WERI-Rb-1 (cell line): ENCODE measurements around the gene ARHGEF2.
"Not testable (repeated sequence)": the region's sequence is repeated elsewhere in the genome, so short reads cannot be mapped to it uniquely, and the experiment has no call there.

ENCODE experiments used
- DNase-seq: peaks from one replicate; pipeline ENCODE4 v3.0.0-alpha.2; 2020
- H3K27ac ChIP-seq: fragments of 250-450 bp; sonication (Bioruptor Pico); 2 replicates; pipeline ENCODE4 v1.5.1; 2020; ENCODE audit warnings: mild to moderate bottlenecking, moderate library complexity
- H3K27me3 ChIP-seq: fragments of 250-450 bp; sonication (Bioruptor Pico); 2 replicates; pipeline ENCODE4 v1.5.1; 2021; ENCODE audit warnings: mild to moderate bottlenecking, low read depth, moderate library complexity; ENCODE audit not compliant: insufficient read depth, severe bottlenecking
- H3K36me3 ChIP-seq: fragments of 250-450 bp; sonication (Bioruptor Pico); 2 replicates; pipeline ENCODE4 v1.5.1; 2020; ENCODE audit warnings: mild to moderate bottlenecking, moderate library complexity
- H3K4me3 ChIP-seq: 2 replicates; pipeline ENCODE4 v1.5.1; 2011; ENCODE audit warnings: low read depth, mild to moderate bottlenecking, control low read depth, low read length
- H3K9me3 ChIP-seq: fragments of 250-450 bp; sonication (Bioruptor Pico); 2 replicates; pipeline ENCODE4 v1.5.1; 2021; ENCODE audit warnings: mild to moderate bottlenecking, moderate library complexity; ENCODE audit not compliant: severe bottlenecking
- TF ChIP-seq, protein P1 (sequence below): IDR thresholded peaks from 2 replicates; pipeline ENCODE4 v1.5.1; 2011; ENCODE audit warnings: low read depth, mild to moderate bottlenecking, control low read depth, inconsistent platforms, low read length

Gene ARHGEF2

GRCh38 chr1:155931332-155932038 lies 46.9 kb downstream of the ARHGEF2 start:
- H3K36me3 ChIP-seq: peaks cover 77% of the 10 kb centered on the region
- no peak overlapping the region for H3K27ac ChIP-seq
- TF ChIP-seq, protein P1, sequence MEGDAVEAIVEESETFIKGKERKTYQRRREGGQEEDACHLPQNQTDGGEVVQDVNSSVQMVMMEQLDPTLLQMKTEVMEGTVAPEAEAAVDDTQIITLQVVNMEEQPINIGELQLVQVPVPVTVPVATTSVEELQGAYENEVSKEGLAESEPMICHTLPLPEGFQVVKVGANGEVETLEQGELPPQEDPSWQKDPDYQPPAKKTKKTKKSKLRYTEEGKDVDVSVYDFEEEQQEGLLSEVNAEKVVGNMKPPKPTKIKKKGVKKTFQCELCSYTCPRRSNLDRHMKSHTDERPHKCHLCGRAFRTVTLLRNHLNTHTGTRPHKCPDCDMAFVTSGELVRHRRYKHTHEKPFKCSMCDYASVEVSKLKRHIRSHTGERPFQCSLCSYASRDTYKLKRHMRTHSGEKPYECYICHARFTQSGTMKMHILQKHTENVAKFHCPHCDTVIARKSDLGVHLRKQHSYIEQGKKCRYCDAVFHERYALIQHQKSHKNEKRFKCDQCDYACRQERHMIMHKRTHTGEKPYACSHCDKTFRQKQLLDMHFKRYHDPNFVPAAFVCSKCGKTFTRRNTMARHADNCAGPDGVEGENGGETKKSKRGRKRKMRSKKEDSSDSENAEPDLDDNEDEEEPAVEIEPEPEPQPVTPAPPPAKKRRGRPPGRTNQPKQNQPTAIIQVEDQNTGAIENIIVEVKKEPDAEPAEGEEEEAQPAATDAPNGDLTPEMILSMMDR: no peak
- H3K27me3 ChIP-seq: no peaks in the 10 kb centered on the region
- no peaks in the 10 kb centered on the region for H3K9me3 ChIP-seq
- H3K4me3 ChIP-seq: no peak overlapping the region
- DNase-seq: no peak

DNA sequence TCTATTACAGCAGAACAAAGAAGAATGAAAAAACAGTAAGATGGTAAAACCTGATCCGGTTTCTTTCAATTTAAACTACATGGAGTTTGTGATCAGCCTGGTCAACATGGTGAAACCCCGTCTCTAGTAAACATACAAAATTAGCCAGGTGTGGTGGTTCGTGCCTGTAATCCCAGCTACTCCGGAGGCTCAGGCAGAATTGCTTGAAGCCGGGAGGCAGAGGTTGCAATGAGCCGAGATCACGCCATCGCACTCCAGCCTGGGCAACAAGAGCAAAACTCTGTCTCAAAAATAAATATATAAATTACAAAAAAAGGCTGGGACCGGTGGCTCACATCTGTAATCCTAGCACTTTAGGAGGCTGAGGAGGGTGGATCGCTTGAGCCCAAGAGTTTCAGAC lies 47.6 kb downstream of the ARHGEF2 start:
- not testable (repeated sequence) for H3K27me3 ChIP-seq, H3K4me3 ChIP-seq, H3K27ac ChIP-seq, DNase-seq, H3K9me3 ChIP-seq
- H3K36me3 ChIP-seq: peaks cover 85% of the 10 kb centered on the region

- TF ChIP-seq, protein P1: no peak
- Histone ChIP-seq H3K36me3 (peaks cover 100% of the 10 kb centered on the region), H3K27ac (no peak overlapping the region), H3K27me3 (no peaks in the 10 kb centered on the region), H3K4me3 (no peak overlapping the region), H3K9me3 (no peaks in the 10 kb centered on the region)
- DNase-seq: no peak
Observed at GRCh38 chr1:155929057-155929456, 49.3 kb downstream of the ARHGEF2 start.

DNA sequence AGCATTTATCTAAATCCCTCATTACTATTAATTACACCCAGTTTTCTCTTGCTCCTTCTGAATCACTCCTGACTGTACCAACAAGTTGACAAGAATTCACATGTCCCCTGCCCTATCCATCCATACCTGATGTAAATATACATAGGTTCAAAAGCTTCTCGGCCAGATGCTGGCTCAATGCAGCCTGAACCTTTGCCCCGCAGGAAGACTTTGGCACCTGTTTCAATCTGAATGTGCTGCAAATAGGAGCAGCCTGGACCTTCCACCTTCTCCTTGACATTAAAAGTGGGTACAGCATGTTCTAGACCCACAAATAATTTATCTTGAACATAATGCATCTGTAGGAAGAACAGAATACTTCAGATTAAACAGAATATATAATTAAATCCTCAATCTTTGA lies 52.8 kb downstream of the ARHGEF2 start:
- no peak overlapping the region for H3K27ac ChIP-seq
- peaks cover 100% of the 10 kb centered on the region for H3K36me3 ChIP-seq
- TF ChIP-seq, protein P1: no peak
- no peaks in the 10 kb centered on the region for H3K27me3 ChIP-seq
- H3K9me3 ChIP-seq: no peaks in the 10 kb centered on the region
- no peak overlapping the region for H3K4me3 ChIP-seq
- no peak for DNase-seq

GRCh38 chr1:155920717-155921116 lies 57.6 kb downstream of the ARHGEF2 start:
- H3K27me3 ChIP-seq: no peaks in the 10 kb centered on the region
- H3K36me3 ChIP-seq: peaks cover 98% of the 10 kb centered on the region
- TF ChIP-seq, protein P1: no peak
- DNase-seq: no peak
- no peak overlapping the region for H3K4me3 ChIP-seq
- H3K9me3 ChIP-seq: no peaks in the 10 kb centered on the region
- H3K27ac ChIP-seq: no peak overlapping the region

DNA sequence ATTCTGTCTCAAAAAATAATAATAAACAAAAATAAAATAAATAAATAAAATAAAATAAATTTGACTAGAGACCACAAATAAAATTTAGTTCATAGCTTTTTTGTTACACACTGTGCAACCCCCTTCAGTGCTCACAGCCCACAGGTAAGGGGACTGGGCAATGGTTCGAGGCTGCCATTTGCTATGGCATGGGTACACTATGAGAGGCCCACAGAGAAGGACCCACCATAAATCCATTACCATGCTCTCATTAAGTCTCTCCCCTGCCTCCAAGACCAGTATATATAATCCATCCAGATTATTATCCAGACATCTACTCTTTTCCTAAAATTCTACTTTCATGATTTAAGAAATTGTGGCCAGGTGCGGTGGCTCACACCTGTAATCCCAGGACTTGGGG lies 58.5 kb downstream of the ARHGEF2 start:
- Histone ChIP-seq H3K36me3 (peaks cover 98% of the 10 kb centered on the region), H3K27ac (no peak overlapping the region)
- DNase-seq: no peak

More for the DNA sequence above, 58.5 kb downstream of the ARHGEF2 start:
- TF ChIP-seq, protein P1: no peak
- no peaks in the 10 kb centered on the region for H3K27me3 ChIP-seq
- H3K4me3 ChIP-seq: no peak overlapping the region
- H3K9me3 ChIP-seq: no peaks in the 10 kb centered on the region
